OCI-LY7 (cell line): Measurements from ENCODE around the gene FAM169A. TPM values are rescaled to one million over a fixed set of nuclear protein-coding genes. Genes with fewer than 3 reads are reported as not detected.

Experiments
- BruUV-seq: library from RNA; stranded (reverse); fragments of 400-500 nt; replicated peaks from 2 replicates; lab custom pipeline; 2021; lab: Mats Ljungman, UMichigan
- CTCF ChIA-PET: fragments of 300-600 bp; sonication (Branson Sonifier 250); formaldehyde crosslinking; loops from one replicate; lab custom pipeline; 2022; ENCODE audit warnings: antibody characterized with exemption; ENCODE audit not compliant: unreplicated experiment; lab: Charles Lee
- POLR2A ChIA-PET: fragments of 300-600 bp; sonication (Branson Sonifier 250); formaldehyde crosslinking; loops from one replicate; lab custom pipeline; 2022; ENCODE audit warnings: antibody characterized with exemption; lab: Charles Lee
- DNase-seq: peaks from one replicate; pipeline ENCODE4 v3.0.0-alpha.2; 2015; ENCODE audit warnings: low spot score
- H2AFZ ChIP-seq: fragments of 200-600 bp; sonication (generic), shearing (Covaris generic); 2 replicates; pipeline ENCODE4 v1.6.1; 2014; ENCODE audit warnings: mild to moderate bottlenecking, antibody characterized with exemption, low read length, moderate library complexity
- H3K27ac ChIP-seq: fragments of 200-600 bp; sonication (generic); 2 replicates; pipeline ENCODE4 v1.5.1; 2014; ENCODE audit warnings: mixed run types, low read depth, mild to moderate bottlenecking, moderate library complexity, low read length, inconsistent platforms; ENCODE audit not compliant: poor library complexity, severe bottlenecking
- H3K36me3 ChIP-seq: fragments of 200-600 bp; sonication (generic); 2 replicates; pipeline ENCODE4 v1.6.1; 2014; ENCODE audit warnings: mild to moderate bottlenecking, antibody characterized with exemption, low read length, moderate library complexity, mixed read lengths; ENCODE audit not compliant: insufficient read depth
- H3K4me1 ChIP-seq: fragments of 200-600 bp; sonication (generic); 2 replicates; pipeline ENCODE4 v1.5.1; 2014; ENCODE audit warnings: mild to moderate bottlenecking, low read length; ENCODE audit not compliant: insufficient read depth, poor library complexity, severe bottlenecking
- H3K4me2 ChIP-seq: fragments of 200-600 bp; sonication (generic); 2 replicates; pipeline ENCODE4 v1.6.1; 2014; ENCODE audit warnings: mild to moderate bottlenecking, low read length
- H3K4me3 ChIP-seq: fragments of 200-600 bp; sonication (generic); 2 replicates; pipeline ENCODE4 v1.5.1; 2014; ENCODE audit warnings: mild to moderate bottlenecking, low read depth, low read length; ENCODE audit not compliant: poor library complexity, severe bottlenecking
- H3K79me2 ChIP-seq: fragments of 200-600 bp; sonication (generic); 2 replicates; pipeline ENCODE4 v1.6.1; 2016; ENCODE audit warnings: low read depth, mild to moderate bottlenecking, low read length, moderate library complexity, mixed read lengths; ENCODE audit not compliant: insufficient read depth
- H3K9me2 ChIP-seq: fragments of 200-600 bp; sonication (generic); 2 replicates; pipeline ENCODE4 v1.6.1; 2016; ENCODE audit warnings: mild to moderate bottlenecking, low read length, mixed read lengths; ENCODE audit not compliant: insufficient read depth
- H3K9me3 ChIP-seq: fragments of 200-600 bp; sonication (generic); 2 replicates; pipeline ENCODE4 v1.6.1; 2014; ENCODE audit warnings: mild to moderate bottlenecking, mixed run types, low read length, mixed read lengths
- H4K20me1 ChIP-seq: fragments of 200-600 bp; sonication (generic); 2 replicates; pipeline ENCODE4 v1.6.1; 2014; ENCODE audit warnings: mild to moderate bottlenecking, antibody characterized with exemption, low read length, moderate library complexity, mixed read lengths; ENCODE audit not compliant: insufficient read depth
- EZH2phosphoT487 ChIP-seq: fragments of 200-600 bp; sonication (generic); IDR thresholded peaks from 2 replicates; pipeline ENCODE4 v1.6.1; 2018; ENCODE audit warnings: low read depth, borderline replicate concordance, mild to moderate bottlenecking, mixed run types, antibody characterized with exemption, low read length, moderate library complexity, mixed read lengths
- intact Hi-C: fragments of 100-400 bp; cut with micrococcal nuclease; formaldehyde crosslinking; loops from one replicate; pipeline ENCODE4 v1.10.0; 2022; ENCODE audit not compliant: unreplicated experiment
- total RNA-seq, 2 experiments: library from RNA; depleted of rRNA in 1 of 2; stranded (reverse); fragments of >200 nt in 1 of 2; shearing (Covaris generic) in 1 of 2; gene quantifications; 2 replicates each; pipeline ENCODE4 v1.2.3, GENCODE V29; 2014 to 2022
- TF ChIP-seq, protein P1 (sequence below): fragments of 200-600 bp; sonication (generic); conservative IDR thresholded peaks from 2 replicates; pipeline ENCODE4 v1.5.1; 2014; ENCODE audit warnings: mild to moderate bottlenecking, antibody characterized with exemption, low read length, moderate library complexity, mixed read lengths

The FAM169A gene
- total RNA-seq, 2 experiments from 2014 or later: not detected

DNA sequence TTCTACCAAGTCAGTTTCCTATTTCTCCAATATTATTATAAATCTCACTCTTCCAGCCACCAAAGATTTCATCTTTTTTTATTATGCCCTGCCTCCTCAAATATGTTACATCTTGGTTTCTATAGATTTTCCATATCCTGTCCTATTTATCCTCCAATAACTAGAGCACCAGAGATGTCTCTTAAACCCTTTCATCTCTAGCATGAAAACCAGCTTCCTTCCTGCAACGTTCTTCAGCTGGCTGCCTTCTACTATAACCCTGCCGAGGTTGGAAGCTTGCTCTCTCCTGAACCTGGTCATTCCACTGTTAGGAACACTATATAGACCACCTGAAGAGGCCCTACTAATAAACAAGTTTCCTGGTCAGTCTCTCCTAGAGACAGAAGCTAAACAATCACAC lies 27.9 kb downstream of the FAM169A start:
- H4K20me1 ChIP-seq: no peaks in the 10 kb centered on the region
- H3K4me3 ChIP-seq: no peak overlapping the region
- no peak overlapping the region for H3K27ac ChIP-seq
- CTCF ChIA-PET: no interaction called here
- TF ChIP-seq, protein P1, sequence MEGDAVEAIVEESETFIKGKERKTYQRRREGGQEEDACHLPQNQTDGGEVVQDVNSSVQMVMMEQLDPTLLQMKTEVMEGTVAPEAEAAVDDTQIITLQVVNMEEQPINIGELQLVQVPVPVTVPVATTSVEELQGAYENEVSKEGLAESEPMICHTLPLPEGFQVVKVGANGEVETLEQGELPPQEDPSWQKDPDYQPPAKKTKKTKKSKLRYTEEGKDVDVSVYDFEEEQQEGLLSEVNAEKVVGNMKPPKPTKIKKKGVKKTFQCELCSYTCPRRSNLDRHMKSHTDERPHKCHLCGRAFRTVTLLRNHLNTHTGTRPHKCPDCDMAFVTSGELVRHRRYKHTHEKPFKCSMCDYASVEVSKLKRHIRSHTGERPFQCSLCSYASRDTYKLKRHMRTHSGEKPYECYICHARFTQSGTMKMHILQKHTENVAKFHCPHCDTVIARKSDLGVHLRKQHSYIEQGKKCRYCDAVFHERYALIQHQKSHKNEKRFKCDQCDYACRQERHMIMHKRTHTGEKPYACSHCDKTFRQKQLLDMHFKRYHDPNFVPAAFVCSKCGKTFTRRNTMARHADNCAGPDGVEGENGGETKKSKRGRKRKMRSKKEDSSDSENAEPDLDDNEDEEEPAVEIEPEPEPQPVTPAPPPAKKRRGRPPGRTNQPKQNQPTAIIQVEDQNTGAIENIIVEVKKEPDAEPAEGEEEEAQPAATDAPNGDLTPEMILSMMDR: no peak
- no peak for TF ChIP-seq EZH2phosphoT487
- no peaks in the 10 kb centered on the region for H3K9me3 ChIP-seq
- H3K79me2 ChIP-seq: no peaks in the 10 kb centered on the region
- H3K4me1 ChIP-seq: no peaks in the 10 kb centered on the region
- H3K4me2 ChIP-seq: no peak overlapping the region
- no peaks in the 10 kb centered on the region for H3K9me2 ChIP-seq
- POLR2A ChIA-PET: no interaction called here
- BruUV-seq: no TSS peak
- no peaks in the 10 kb centered on the region for H3K36me3 ChIP-seq
- intact Hi-C loops: no loop called here
- no peak overlapping the region for H2AFZ ChIP-seq
- DNase-seq: no peak

DNA sequence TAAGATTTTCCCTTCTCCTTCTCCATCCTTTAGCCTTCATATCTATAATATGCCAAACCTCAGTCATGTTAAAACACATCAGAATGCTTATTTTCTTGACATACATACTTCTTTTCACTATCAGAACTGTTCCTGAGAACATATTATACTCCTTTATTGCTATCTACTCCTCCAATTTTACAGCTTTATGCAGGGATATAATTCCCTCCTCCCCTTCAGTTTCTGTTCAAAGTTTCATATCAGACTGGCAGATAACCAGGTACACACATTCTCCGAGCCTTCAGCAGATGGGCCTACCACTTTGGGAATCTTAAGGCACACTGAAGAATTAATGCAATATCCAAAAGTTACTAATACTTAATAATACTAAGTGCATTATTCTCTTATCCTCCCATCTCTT lies 29.1 kb downstream of the FAM169A start:
- H3K4me1 ChIP-seq: no peaks in the 10 kb centered on the region
- H3K4me2 ChIP-seq: no peak overlapping the region
- no peaks in the 10 kb centered on the region for H3K36me3 ChIP-seq
- TF ChIP-seq, protein P1: no peak
- no peak for TF ChIP-seq EZH2phosphoT487
- no peak overlapping the region for H2AFZ ChIP-seq
- intact Hi-C loops: no loop called here
- H3K4me3 ChIP-seq: no peak overlapping the region
- no peaks in the 10 kb centered on the region for H3K9me2 ChIP-seq
- no peaks in the 10 kb centered on the region for H3K9me3 ChIP-seq
- no TSS peak for BruUV-seq
- ChIA-PET CTCF (no interaction called here), POLR2A (interaction anchor here (0.6 kb wide), 1 partner anchor 910 kb away, joined by 3 read pairs; no protein-coding TSS in a partner anchor)
- no peaks in the 10 kb centered on the region for H4K20me1 ChIP-seq
- no peak overlapping the region for H3K27ac ChIP-seq
- H3K79me2 ChIP-seq: no peaks in the 10 kb centered on the region
- DNase-seq: no peak

DNA sequence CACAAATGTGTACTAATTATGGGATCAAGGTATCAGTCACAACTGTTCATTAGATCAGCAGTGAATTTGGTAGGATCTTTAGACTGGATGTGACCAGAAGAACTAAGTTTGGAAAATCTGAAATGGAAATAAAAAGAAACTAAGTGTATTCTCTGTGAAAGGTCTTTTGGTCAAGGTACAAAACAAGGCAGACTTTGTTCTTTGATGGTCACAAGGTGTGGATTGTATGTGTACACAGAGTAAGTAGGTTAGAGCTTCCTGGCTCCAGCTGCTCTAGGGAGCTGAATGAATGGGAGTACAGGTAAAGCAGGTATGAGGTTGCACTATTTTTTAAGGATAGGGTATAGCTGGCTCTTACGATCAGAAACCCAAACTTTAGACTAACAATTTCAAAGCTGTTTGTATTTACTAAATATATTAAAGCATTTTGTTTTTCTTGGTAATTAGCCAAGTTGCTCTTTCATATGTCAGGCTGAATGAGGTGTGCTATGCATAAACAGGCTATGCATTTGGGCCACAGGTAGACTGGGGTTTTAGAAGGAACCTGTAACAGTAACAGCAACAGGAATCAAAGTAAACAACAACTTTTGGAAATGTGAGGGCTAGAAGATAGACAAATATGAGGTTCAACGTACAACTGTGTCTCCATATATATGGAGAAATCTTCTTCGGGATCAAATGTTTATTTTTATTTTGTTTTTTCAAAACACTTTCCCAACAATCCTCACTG lies 32.5 kb downstream of the FAM169A start:
- no peak overlapping the region for H2AFZ ChIP-seq
- H3K36me3 ChIP-seq: no peaks in the 10 kb centered on the region
- no peaks in the 10 kb centered on the region for H4K20me1 ChIP-seq
- intact Hi-C loops: no loop called here
- H3K4me2 ChIP-seq: no peak overlapping the region
- no peak for DNase-seq
- no peak overlapping the region for H3K27ac ChIP-seq
- H3K9me2 ChIP-seq: no peaks in the 10 kb centered on the region
- no peaks in the 10 kb centered on the region for H3K4me1 ChIP-seq
- no peaks in the 10 kb centered on the region for H3K9me3 ChIP-seq
- no peaks in the 10 kb centered on the region for H3K79me2 ChIP-seq
- no peak overlapping the region for H3K4me3 ChIP-seq
- CTCF ChIA-PET: no interaction called here
- POLR2A ChIA-PET: no interaction called here
- no TSS peak for BruUV-seq
- TF ChIP-seq, protein P1: no peak
- TF ChIP-seq EZH2phosphoT487: no peak
